ENCODE measurements around the gene GZMM.
A peak's percentile ranks its signal among the peaks of the same experiment; 100 is the strongest.

Gene GZMM

DNA sequence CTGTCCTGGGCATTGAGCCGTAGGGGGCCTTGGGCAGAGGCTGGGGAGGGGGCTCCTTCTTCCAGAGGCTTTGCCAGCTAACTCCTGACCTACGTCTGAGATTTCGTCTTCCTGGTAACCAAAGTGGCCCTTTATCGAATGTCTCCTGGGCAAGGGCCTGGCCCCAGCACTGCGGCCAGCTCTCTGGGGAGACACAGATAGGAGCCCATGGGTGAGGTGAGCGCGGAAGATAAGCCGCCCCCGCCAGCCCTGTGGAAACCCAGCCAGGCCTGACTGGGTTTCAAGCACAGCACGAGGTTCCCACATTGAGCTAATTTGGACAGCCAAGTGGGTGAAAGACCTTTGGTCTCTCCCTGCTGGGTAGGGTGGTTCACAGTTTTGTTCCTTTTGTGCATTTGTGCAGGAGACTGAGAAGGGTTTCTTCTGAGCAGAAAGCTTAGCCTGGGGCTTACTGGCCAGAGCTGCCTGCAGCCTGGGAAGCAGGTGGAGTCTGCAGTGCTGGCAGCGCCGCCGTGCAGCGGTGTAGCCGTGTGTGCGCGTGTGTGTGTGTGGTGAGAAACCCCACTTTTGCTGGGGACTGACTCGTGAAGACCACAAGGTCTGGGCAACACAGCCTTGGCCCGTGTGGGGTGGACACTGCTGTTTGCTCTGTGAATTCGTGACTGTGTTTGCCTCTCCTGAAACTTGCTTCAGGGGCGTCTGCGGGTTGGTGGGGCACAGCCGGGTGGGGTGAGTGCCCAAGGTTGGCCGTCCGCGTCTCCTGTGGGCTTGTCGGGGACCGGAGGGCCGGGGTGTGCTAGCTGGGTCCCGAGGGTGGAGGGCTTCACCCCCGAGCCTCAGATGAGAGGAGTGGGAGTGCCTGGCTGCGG, 31.0 kb downstream of the GZMM start:
- TF ChIP-seq, protein P1, sequence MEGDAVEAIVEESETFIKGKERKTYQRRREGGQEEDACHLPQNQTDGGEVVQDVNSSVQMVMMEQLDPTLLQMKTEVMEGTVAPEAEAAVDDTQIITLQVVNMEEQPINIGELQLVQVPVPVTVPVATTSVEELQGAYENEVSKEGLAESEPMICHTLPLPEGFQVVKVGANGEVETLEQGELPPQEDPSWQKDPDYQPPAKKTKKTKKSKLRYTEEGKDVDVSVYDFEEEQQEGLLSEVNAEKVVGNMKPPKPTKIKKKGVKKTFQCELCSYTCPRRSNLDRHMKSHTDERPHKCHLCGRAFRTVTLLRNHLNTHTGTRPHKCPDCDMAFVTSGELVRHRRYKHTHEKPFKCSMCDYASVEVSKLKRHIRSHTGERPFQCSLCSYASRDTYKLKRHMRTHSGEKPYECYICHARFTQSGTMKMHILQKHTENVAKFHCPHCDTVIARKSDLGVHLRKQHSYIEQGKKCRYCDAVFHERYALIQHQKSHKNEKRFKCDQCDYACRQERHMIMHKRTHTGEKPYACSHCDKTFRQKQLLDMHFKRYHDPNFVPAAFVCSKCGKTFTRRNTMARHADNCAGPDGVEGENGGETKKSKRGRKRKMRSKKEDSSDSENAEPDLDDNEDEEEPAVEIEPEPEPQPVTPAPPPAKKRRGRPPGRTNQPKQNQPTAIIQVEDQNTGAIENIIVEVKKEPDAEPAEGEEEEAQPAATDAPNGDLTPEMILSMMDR (IDR thresholded peaks at IDR 0.05; ENCODE audit: insufficient read depth, low read depth, low read length, missing control alignments) = no peak
- H3K4me3 ChIP-seq (ENCODE audit: low read length) = peak overlapping the region; percentile 34
- peak; percentile 58 for DNase-seq (ENCODE audit: low read depth)

DNA sequence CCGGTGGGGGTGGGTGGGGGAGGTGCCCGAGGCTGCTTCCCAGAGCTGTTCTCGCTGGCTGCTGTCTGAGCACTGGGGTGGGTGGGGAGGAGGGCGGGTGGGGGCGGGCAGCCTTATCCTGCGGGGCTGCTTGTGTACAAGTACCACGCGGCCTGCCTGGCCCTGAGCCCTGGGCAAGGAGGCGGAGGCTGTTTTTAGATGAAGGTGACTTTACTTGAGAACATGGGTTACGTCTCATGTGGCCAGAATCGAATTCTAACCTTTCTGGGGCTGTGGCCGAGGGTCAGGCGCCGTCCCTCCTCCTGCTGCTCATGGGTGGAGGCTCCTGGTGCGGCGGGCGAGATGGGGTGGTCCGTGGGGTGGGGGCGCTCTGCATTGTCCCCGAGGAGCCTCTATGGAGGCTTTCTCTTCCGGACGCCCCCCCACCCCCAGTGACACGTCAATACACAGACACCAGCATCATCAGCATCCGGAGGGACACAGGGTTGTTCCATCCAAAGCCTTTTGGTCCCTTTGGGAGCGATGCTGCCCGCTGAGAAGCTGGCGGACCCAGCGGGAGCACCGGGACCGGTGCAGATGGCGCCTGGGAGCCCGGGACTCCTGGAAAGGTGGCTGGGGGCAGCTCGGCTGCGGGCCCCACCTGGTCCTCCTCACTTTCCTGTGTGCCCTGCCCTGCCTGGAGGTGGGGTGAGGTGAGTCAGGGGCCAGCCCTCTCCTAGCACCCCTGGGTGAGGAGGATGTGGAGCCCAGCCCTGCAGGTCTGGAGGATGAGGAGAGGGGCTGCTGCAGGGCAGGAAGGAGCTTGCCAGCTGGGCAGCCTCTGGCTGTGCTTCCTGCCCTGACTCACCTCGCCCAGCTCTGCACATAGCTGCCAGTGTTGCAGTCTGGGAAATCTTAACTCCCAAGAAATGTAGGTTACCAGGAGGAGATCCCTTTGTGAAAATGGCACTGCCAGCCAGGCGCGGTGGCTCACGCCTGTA, 32.0 kb downstream of the GZMM start:
- peak; percentile 89 for DNase-seq (ENCODE audit: low read depth)
- TF ChIP-seq, protein P1 (IDR thresholded peaks at IDR 0.05; ENCODE audit: insufficient read depth, low read depth, low read length, missing control alignments) = no peak
- peak overlapping the region; percentile 13 for H3K4me3 ChIP-seq (ENCODE audit: low read length)

DNA sequence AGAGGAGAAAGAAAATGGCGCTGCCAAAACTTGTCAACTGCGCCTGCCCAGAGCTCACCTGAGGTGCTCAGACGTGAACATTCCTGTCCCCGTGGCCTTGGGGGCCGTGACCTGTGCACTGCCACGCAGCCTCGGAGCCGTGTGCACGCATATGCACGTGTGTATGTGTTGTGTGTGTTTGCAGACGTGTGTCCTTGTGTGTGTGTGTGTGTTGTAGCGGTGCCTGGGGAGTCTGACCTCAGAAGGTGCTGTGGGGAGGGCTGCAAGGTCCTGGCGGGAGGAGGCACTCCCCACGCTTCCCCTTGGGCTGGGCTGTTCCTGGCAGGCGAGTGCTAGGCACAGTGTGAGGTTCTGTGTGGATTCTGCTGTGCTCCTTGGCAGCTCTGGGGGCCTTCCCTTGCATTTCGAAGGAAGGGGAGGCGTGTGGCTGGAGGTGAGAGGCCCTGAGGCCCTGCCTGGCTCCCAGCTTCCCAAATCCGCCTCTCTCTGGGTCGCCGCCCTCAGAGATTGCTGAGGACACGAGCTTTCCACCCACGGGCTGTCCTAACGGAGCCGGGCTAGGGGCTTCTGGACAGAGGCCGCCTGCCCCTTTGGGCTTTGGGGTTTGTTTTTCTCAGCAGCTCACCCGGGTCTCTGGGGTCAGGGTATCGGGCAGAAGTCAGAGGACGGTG, 33.0 kb downstream of the GZMM start:
- no peak for DNase-seq (ENCODE audit: low read depth)
- TF ChIP-seq, protein P1 (IDR thresholded peaks at IDR 0.05; ENCODE audit: insufficient read depth, low read depth, low read length, missing control alignments) = no peak
- H3K4me3 ChIP-seq (ENCODE audit: low read length) = no peak overlapping the region

DNA sequence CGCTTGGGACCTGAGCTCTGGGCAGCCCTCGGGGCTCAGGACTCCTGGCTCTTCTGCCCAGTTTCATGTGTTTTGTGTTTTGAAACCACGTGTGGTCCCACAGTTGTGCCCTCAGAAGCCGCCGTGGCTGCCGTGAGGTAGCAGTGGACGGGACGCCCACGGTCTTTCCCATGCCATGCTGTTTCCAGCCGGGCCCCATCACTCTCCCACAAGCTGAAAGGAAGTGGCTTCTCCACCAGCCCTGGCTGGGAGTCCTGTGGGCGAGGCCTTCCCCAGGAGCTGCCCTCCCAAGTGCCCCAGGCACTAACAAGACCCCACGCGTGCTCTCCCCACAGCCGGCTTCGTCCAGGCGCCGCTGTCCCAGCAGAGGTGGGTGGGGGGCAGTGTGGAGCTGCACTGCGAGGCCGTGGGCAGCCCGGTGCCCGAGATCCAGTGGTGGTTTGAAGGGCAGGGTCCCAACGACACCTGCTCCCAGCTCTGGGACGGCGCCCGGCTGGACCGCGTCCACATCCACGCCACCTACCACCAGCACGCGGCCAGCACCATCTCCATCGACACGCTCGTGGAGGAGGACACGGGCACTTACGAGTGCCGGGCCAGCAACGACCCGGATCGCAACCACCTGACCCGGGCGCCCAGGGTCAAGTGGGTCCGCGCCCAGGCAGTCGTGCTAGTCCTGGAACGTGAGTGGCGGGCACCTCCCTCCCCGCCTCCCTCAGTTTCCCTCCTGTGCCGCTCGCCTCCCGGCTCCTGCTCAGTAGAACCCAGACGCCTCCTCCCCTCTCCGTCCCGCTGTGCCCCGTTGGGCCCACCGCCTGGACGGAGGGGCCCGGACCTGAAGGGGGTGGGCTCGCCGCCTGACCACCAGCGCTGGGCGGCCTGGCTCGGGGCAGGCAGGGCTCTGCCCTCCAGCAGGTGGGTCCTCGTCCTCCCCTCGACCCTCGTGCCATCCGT, 33.9 kb downstream of the GZMM start:
- no peak for DNase-seq (ENCODE audit: low read depth)
- H3K4me3 ChIP-seq (ENCODE audit: low read length) = no peak overlapping the region
- TF ChIP-seq, protein P1 (IDR thresholded peaks at IDR 0.05; ENCODE audit: insufficient read depth, low read depth, low read length, missing control alignments) = no peak

DNA sequence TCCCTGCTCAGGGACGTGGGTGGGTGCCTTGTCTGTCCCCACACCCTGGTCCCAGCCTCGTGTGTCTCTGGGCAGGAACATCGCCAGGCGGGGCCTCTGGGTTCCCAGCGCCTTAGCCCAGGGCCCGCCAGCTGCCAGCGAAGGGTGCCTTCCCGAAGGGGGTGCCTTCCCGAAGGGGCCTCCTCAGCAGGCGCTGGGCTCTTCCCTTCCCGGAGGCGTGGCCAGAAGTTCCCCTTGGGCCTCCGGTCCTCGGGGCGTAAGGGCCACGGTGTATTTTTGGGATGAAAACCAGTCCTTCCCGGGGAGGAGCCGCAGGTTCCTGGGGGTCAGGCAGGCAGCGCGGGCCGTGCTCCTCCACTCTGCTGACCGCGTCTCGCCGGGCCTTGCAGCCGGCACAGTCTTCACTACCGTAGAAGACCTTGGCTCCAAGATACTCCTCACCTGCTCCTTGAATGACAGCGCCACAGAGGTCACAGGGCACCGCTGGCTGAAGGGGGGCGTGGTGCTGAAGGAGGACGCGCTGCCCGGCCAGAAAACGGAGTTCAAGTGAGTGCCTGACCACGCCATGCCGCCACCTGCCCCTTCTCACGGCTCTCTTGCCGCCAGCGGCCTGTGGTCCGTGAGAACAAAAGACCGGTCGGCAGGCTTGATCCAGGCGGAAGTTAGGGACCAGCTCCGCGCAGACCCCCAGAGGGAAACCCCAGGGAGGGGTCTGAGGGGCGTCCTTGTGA, 35.4 kb downstream of the GZMM start:
- no peak for DNase-seq (ENCODE audit: low read depth)
- TF ChIP-seq, protein P1 (IDR thresholded peaks at IDR 0.05; ENCODE audit: insufficient read depth, low read depth, low read length, missing control alignments) = no peak
- H3K4me3 ChIP-seq (ENCODE audit: low read length) = no peak overlapping the region
